Fibroblast of the aortic adventitia (primary cell): ENCODE measurements around the gene CHRM5. TPM values are rescaled to one million over a fixed set of nuclear protein-coding genes. Genes with fewer than 3 reads are reported as not detected.

ENCODE experiments used
- DNase-seq: peaks from one replicate; pipeline ENCODE4 v3.0.0-alpha.2; 2010; ENCODE audit warnings: low read depth
- H3K4me3 ChIP-seq: 2 replicates; pipeline ENCODE4 v1.5.1; 2011; ENCODE audit warnings: low read depth, mild to moderate bottlenecking, control low read depth, low read length, moderate library complexity
- total RNA-seq: library from RNA; depleted of rRNA; stranded (reverse); fragments of >200 nt; gene quantifications from 2 replicates; pipeline ENCODE4 v1.2.3, GENCODE V29; 2012; ENCODE audit warnings: low replicate concordance
- TF ChIP-seq, protein P1 (sequence below): IDR thresholded peaks from 2 replicates; pipeline ENCODE4 v1.5.1; 2011; ENCODE audit warnings: mild to moderate bottlenecking, low read length, control low read depth, inconsistent platforms; ENCODE audit not compliant: insufficient read depth

CHRM5 gene
- total RNA-seq, 1 donor: not detected

DNA sequence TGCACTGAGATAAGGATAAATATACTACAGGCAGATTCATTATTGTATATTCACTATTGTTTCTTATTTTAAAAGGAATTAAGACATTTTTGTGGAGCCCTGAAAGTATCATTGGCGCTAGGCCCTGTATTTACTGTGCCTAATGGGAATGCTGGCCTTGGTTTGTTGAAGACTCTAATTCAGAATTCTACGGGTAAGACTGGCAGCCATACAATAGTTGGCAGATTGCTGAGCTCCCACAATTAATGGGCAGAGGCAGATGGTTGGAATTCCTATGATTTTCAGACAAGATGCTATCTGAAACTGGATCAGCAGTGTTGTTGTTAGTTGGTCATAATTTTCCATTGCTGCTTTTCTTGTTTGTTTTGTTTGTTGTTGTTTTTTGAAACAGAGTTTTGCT is 148.3 kb downstream of the CHRM5 start:
- no peak overlapping the region for H3K4me3 ChIP-seq
- DNase-seq: no peak
- TF ChIP-seq, protein P1, sequence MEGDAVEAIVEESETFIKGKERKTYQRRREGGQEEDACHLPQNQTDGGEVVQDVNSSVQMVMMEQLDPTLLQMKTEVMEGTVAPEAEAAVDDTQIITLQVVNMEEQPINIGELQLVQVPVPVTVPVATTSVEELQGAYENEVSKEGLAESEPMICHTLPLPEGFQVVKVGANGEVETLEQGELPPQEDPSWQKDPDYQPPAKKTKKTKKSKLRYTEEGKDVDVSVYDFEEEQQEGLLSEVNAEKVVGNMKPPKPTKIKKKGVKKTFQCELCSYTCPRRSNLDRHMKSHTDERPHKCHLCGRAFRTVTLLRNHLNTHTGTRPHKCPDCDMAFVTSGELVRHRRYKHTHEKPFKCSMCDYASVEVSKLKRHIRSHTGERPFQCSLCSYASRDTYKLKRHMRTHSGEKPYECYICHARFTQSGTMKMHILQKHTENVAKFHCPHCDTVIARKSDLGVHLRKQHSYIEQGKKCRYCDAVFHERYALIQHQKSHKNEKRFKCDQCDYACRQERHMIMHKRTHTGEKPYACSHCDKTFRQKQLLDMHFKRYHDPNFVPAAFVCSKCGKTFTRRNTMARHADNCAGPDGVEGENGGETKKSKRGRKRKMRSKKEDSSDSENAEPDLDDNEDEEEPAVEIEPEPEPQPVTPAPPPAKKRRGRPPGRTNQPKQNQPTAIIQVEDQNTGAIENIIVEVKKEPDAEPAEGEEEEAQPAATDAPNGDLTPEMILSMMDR: no peak

Other genes starting within 250 kb of the CHRM5 start
- gene AVEN, start 70.7 kb downstream of the CHRM5 start, total RNA-seq: 17.2 and 26.8 TPM in 2 replicates
- gene EMC7, start 133.4 kb downstream of the CHRM5 start, total RNA-seq: 26.0 and 46.6 TPM in 2 replicates
- gene PGBD4, start 133.6 kb downstream of the CHRM5 start, total RNA-seq: 1.6 and 2.2 TPM in 2 replicates
- 31.7 and 57.3 TPM in 2 replicates for gene KATNBL1, start 241.6 kb downstream of the CHRM5 start, total RNA-seq